GM12878 (cell line): ENCODE results near the gene TOR1B.

Source experiments
- ATF3 ChIP-seq: IDR thresholded peaks from 2 replicates; pipeline ENCODE4 v1.6.1; 2011; ENCODE audit warnings: low read depth, mild to moderate bottlenecking, low read length, moderate library complexity, borderline replicate concordance; ENCODE audit errors: extremely low read depth
- CTCF ChIP-seq, 3 experiments: IDR thresholded peaks in 2 of 3; conservative IDR thresholded peaks in 1 of 3; 2 replicates each; pipeline ENCODE4 v1.5.1; 2011; ENCODE audit warnings: low read depth in 3 of 3, low read length in 3 of 3, mild to moderate bottlenecking in 3 of 3, control low read depth in 2 of 3, moderate library complexity in 2 of 3, inconsistent platforms in 1 of 3, mixed read lengths in 1 of 3; ENCODE audit not compliant: control insufficient read depth in 2 of 3, insufficient read depth in 1 of 3; ENCODE audit errors: extremely low read depth in 1 of 3
- EP300 ChIP-seq, 2 experiments: fragments of 150-350 bp in 1 of 2; IDR thresholded peaks; 2 replicates each; pipeline ENCODE4 v1.6.1; 2011 to 2012; ENCODE audit warnings: low read depth in 2 of 2, low read length in 2 of 2, borderline replicate concordance in 1 of 2, improper control_type of control experiment in 1 of 2, inconsistent platforms in 1 of 2; ENCODE audit not compliant: control insufficient read depth in 1 of 2
- GATAD2B ChIP-seq: fragments of 450-650 bp; conservative IDR thresholded peaks from 2 replicates; pipeline ENCODE4 v1.6.1; 2017; ENCODE audit warnings: low read depth, mild to moderate bottlenecking, moderate library complexity
- HDAC6 ChIP-seq: fragments of 200-600 bp; sonication (generic); IDR thresholded peaks from one replicate; pipeline ENCODE4 v1.8.0; 2017; ENCODE audit warnings: antibody characterized with exemption; ENCODE audit not compliant: unreplicated experiment
- RAD21 ChIP-seq: IDR thresholded peaks from 2 replicates; pipeline ENCODE4 v1.6.1; 2011; ENCODE audit warnings: mild to moderate bottlenecking, low read depth, low read length, moderate library complexity; ENCODE audit not compliant: insufficient read depth

- no peak for TF ChIP-seq CTCF (IDR thresholded peaks at IDR 0.05 in 2 of 3, conservative IDR thresholded peaks at IDR 0.05 in 1 of 3; ENCODE audit: control insufficient read depth in 2 of 3, extremely low read depth in 1 of 3, insufficient read depth in 1 of 3, low read depth in 3 of 3, low read length in 3 of 3)
- TF ChIP-seq RAD21 = no peak
- no peak for TF ChIP-seq ATF3
- TF ChIP-seq HDAC6 = no peak
- no peak for TF ChIP-seq EP300 (IDR thresholded peaks at IDR 0.05; ENCODE audit: borderline replicate concordance in 1 of 2, control insufficient read depth in 1 of 2, low read depth in 2 of 2, low read length in 2 of 2)
- no peak for TF ChIP-seq GATAD2B
These were observed 42.4 kb downstream of the TOR1B start for GRCh38 chr9:129845373-129845772.
